ENCODE results near the gene RAB11FIP4. TPM values are rescaled to one million over a fixed set of nuclear protein-coding genes. Genes with fewer than 3 reads are reported as not detected.

The RAB11FIP4 gene
- total RNA-seq, 1 donor, result 0.09 TPM

GRCh38 chr17:31449746-31450145 lies 58.3 kb downstream of the RAB11FIP4 start:
- no peak for TF ChIP-seq CTCF (IDR thresholded peaks at IDR 0.05; ENCODE audit: insufficient read depth, low read length)
- no peak overlapping the region for H3K4me3 ChIP-seq (ENCODE audit: low read depth, low read length)
- no peak for DNase-seq (ENCODE audit: low read depth)

DNA sequence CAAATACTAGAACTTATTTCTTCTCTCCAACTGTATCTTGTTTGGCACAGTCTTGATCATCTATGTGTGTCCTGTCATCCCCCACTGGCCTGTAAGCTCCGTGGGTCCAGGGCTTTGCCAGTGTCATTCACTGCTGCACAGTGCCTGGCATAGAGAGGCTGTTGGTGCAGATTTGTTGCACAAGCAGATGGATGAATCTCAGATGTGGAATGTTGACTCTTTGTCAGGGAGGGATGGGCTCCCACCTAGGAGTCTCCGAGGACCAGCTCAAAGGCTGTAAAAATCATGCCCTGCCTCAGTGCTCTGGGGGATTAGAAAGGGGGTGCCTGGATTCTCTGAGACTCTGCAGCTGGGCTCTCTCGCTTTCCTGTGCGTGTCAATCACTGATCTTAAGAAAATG lies 60.6 kb downstream of the RAB11FIP4 start:
- DNase-seq (ENCODE audit: low read depth), result no peak
- TF ChIP-seq CTCF (IDR thresholded peaks at IDR 0.05; ENCODE audit: insufficient read depth, low read length), result no peak
- H3K4me3 ChIP-seq (ENCODE audit: low read depth, low read length), result no peak overlapping the region

DNA sequence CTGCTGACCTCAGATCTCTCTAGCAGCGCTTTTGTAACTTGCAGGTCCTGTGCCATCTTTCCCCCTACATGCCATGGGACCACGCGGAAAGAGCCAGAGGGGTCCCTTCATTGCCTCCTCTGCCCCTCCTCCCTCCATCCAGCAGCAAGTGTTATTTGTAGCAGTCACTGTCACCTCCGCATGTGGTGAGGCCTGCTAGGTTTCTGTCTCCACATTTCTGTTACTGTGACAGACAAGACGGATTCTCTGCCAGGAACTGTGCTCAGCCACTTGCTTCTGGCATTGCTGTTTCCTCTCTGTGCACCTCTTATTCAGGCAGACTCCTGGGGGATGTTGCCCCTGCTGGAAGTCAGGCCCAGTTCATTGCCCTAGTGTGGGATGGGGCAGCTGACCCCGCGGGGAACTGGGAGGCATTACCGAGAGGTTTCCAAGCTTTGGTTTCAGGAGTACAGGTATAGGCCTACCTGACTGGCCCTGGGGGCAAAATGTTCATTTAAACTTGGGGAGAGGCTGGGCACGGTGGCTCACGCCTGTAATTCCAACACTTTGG lies 61.2 kb downstream of the RAB11FIP4 start:
- no peak overlapping the region for H3K4me3 ChIP-seq (ENCODE audit: low read depth, low read length)
- DNase-seq (ENCODE audit: low read depth), result no peak
- TF ChIP-seq CTCF (IDR thresholded peaks at IDR 0.05; ENCODE audit: insufficient read depth, low read length), result no peak

DNA sequence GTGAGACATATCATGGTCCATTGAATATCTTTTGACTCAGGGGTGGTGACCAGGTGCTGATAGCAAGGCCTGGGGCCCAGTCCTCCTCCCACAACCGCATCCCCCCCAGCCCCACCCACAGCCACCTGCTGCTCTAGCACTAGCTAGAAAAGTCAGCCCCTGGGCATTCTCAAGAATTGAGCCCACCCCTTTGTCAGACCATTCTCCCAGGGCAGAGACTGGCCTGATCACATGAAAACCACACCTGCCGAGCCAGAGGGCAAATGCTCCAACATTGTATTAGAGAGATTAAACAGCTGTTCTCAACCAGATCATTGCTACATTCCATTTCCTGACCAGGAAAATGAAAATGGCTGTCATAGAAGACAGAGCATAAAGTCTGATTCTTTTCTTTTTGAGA lies 62.4 kb downstream of the RAB11FIP4 start:
- TF ChIP-seq CTCF (IDR thresholded peaks at IDR 0.05; ENCODE audit: insufficient read depth, low read length), result no peak
- H3K4me3 ChIP-seq (ENCODE audit: low read depth, low read length), result no peak overlapping the region
- DNase-seq (ENCODE audit: low read depth), result no peak

- H3K4me3 ChIP-seq (ENCODE audit: low read depth, low read length), result no peak overlapping the region
- DNase-seq (ENCODE audit: low read depth), result no peak
- TF ChIP-seq CTCF (IDR thresholded peaks at IDR 0.05; ENCODE audit: insufficient read depth, low read length), result no peak
Measured at GRCh38 chr17:31456814-31457213, 65.3 kb downstream of the RAB11FIP4 start.

- no peak for DNase-seq (ENCODE audit: low read depth)
- TF ChIP-seq CTCF (IDR thresholded peaks at IDR 0.05; ENCODE audit: insufficient read depth, low read length), result no peak
- no peak overlapping the region for H3K4me3 ChIP-seq (ENCODE audit: low read depth, low read length)
Measured at GRCh38 chr17:31457391-31458234, 66.1 kb downstream of the RAB11FIP4 start.

All from fibroblast of the aortic adventitia (primary cell).